Heart right ventricle (tissue), 16 donors: Measurements from ENCODE around the gene OTOP1. TPM values are rescaled to one million over a fixed set of nuclear protein-coding genes. Genes with fewer than 3 reads are reported as not detected.
"Not testable (repeated sequence)": the region's sequence is repeated elsewhere in the genome, so short reads cannot be mapped to it uniquely, and the experiment has no call there.

Experiments used
- ATAC-seq, 8 donors: fragments of 200-7000 bp; cut with Tn5 transposase; one replicate each; pipeline ENCODE4 v1.9.1; 2020; ENCODE audit warnings: mild to moderate bottlenecking in 8 of 8, moderate library complexity in 8 of 8, moderate number of reproducible peaks in 1 of 8
- DNase-seq, 2 donors: peaks; one replicate each; pipeline ENCODE4 v3.0.0-alpha.2; 2020
- H3K27ac ChIP-seq, 10 donors: fragments of 200-600 bp; sonication (generic) in 2 of 10; one replicate each; pipeline versions ENCODE4 v1.5.0 to v1.8.0; 2020 to 2022; ENCODE audit warnings: mild to moderate bottlenecking in 3 of 10
- H3K27me3 ChIP-seq, 7 donors: fragments of 200-600 bp; one replicate each; pipeline ENCODE4 v1.8.0; 2021 to 2022; ENCODE audit warnings: mild to moderate bottlenecking in 2 of 7
- H3K36me3 ChIP-seq, 9 donors: fragments of 200-600 bp; sonication (generic) in 1 of 9; one replicate each; pipeline versions ENCODE4 v1.5.0 to v1.8.0; 2020 to 2022; ENCODE audit warnings: mild to moderate bottlenecking in 2 of 9
- H3K4me1 ChIP-seq, 9 donors: fragments of 200-600 bp; sonication (generic) in 1 of 9; one replicate each; pipeline versions ENCODE4 v1.5.0 to v1.8.0; 2020 to 2022; ENCODE audit warnings: mild to moderate bottlenecking in 4 of 9
- H3K4me3 ChIP-seq, 10 donors: fragments of 200-600 bp; sonication (generic) in 2 of 10; one replicate each; pipeline versions ENCODE4 v1.5.0 to v1.8.0; 2020 to 2022; ENCODE audit warnings: mild to moderate bottlenecking in 7 of 10, moderate library complexity in 2 of 10
- H3K9me3 ChIP-seq, 11 donors: fragments of 200-600 bp in 10 of 11; sonication (generic) in 2 of 11; one replicate each; pipeline versions ENCODE4 v1.5.0 to v1.8.0; 2013 to 2022; ENCODE audit warnings: mild to moderate bottlenecking in 2 of 11, control low read depth in 1 of 11, moderate library complexity in 1 of 11
- WGBS, 2 donors: extraction: QIAGEN DNeasy Blood & Tissue Kit; methylation state at CpG; one replicate each; pipeline ENCODE4 v1.1.7; 2013; ENCODE audit warnings: inconsistent platforms in 1 of 2; 5-methylcytosine and 5-hydroxymethylcytosine counted together
- intact Hi-C, 10 donors: fragments of 100-400 bp; cut with DNase I; formaldehyde crosslinking; loops; one replicate each; pipeline versions ENCODE4 v1.11.1 to v1.14.2; 2022
- polyA plus RNA-seq, 2 donors: library from polyadenylated mRNA; stranded (reverse); fragments of 200-250 nt; gene quantifications; one replicate each; pipeline ENCODE4 v1.2.3, GENCODE V29; 2013
- total RNA-seq, 10 donors: library from RNA; stranded (reverse); fragmentation: NEBNext Ultra II Directional in 3 of 10; extraction: Animal tissue kit (Norgen Biotek cat#: 25700) in 3 of 10; gene quantifications; one replicate each; pipeline versions ENCODE4 v1.2.1 to v1.2.4, GENCODE V29; 2021 to 2023
- TF ChIP-seq, protein P1 (sequence below), 9 donors: fragments of 200-600 bp; sonication (generic) in 2 of 9; IDR thresholded peaks; one replicate each; pipeline versions ENCODE4 v1.5.0 to v1.8.0; 2021 to 2022; ENCODE audit warnings: antibody characterized with exemption in 9 of 9, mild to moderate bottlenecking in 5 of 9, moderate library complexity in 1 of 9
- donor health status: Arrhythmogenic right ventricular cardiomyopathy.
- donor health status: ischemic (EF 13 %, LVEDD 7.1; RV severe dilation, severe dysfunction).
- donor health status: healthy with polysubstance abuse.
- donor health status: DM: no; HTN: yes; CAD: no.
- donor health status: DM: no; HTN: no; CAD: no.
- donor health status: ischemic (EF 25% LVEDD 6.9; RV normal size, moderate dysfunction).
- donor health status: ischemic (EF 25% LVEDD 5.7; RV mildly dilated, moderate dysfunction).
- donor health status: healthy.
- donor health status: DM: yes; HTN: yes; CAD: no.
- donor health status: Ischemic cardiomyopathy.
- donor health status: ischemic (EF 35%, LVEDD 5.7; RV mildly dilated, moderate dysfunction).
- donor health status: nonischemic (EF 11% LVEDD 7.7; RV severe dilation, severe dysfunction).
- donor health status: DM: yes; HTN: yes; CAD: no.
- donor health status: PGD.
- donor health status: ischemic (EF 29% LVEDD 5.4; RV normal size, mild dysfunction).
- donor health status: nonischemic (EF 23%, LVEDD 6.1; RV moderate dilation, normal function).

The OTOP1 gene
- total and polyA plus RNA-seq, 12 donors, result not detected

DNA sequence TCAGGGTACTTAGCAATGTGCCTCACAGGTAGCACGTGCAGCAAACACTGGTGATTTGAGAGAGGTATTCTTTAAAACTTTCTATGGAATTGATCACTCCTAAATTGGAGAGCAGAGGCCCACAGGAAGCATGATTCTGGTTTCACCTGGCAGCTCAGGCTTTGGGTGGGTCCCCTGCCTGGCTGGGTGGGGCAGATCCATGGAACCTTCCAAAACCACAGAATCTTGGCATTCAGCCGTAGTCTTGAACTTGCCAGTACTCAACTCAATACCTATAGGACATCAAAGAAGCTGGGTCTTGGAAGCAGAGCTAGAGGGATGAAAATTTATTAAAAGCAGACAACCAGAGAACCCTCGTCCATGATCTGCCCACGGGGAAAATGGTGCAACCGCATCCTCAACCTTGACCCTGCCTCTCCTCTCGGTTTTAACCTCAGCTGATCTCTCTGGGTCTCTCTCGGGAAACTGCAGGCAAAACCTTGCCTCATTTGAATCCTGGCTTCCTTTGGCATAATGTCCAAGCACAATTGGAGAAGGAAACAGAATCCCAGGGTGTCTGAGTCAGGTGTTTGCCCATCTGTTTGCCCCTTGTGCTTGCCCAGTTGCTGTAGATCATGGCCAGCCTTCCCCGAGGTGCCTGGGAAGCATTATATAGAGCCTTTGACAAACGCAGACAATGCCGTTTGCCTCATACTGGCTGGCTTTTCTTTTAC is 22.9 kb downstream of the OTOP1 start:
- intact Hi-C loops, result no loop called here
- H3K27me3 ChIP-seq, result peaks cover 0 to 49% (median 27%) of the 10 kb centered on the region in 7 donors
- no peak overlapping the region for H3K4me3 ChIP-seq
- ATAC-seq (no peak), DNase-seq (no peak)
- H3K27ac ChIP-seq, result no peak overlapping the region
- no peaks in the 10 kb centered on the region for H3K9me3 ChIP-seq
- WGBS, 2 donors, result 82 to 89% methylated on average over 10 of the region's 10 CpGs
- H3K4me1 ChIP-seq, result no peaks in the 10 kb centered on the region
- H3K36me3 ChIP-seq, result no peaks in the 10 kb centered on the region
- TF ChIP-seq, protein P1, sequence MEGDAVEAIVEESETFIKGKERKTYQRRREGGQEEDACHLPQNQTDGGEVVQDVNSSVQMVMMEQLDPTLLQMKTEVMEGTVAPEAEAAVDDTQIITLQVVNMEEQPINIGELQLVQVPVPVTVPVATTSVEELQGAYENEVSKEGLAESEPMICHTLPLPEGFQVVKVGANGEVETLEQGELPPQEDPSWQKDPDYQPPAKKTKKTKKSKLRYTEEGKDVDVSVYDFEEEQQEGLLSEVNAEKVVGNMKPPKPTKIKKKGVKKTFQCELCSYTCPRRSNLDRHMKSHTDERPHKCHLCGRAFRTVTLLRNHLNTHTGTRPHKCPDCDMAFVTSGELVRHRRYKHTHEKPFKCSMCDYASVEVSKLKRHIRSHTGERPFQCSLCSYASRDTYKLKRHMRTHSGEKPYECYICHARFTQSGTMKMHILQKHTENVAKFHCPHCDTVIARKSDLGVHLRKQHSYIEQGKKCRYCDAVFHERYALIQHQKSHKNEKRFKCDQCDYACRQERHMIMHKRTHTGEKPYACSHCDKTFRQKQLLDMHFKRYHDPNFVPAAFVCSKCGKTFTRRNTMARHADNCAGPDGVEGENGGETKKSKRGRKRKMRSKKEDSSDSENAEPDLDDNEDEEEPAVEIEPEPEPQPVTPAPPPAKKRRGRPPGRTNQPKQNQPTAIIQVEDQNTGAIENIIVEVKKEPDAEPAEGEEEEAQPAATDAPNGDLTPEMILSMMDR (IDR thresholded peaks at IDR 0.05), result no peak

DNA sequence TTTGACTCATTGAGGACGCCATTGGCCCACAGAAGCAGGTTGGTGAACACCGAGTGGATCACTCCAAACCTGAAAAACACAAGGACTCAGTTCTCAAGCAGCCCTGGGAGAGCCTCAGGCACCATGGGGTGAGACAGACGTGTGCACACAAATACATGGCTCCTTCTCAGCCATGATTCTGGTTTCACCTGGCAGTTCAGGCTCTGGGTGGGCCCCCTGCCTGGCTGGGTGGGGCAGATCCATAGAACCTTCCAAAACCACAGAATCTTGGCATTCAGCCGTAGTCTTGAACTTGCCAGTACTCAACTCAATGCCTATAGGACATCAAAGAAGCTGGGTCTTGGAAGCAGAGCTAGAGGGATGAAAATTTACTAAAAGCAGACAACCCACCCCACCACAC is 24.2 kb downstream of the OTOP1 start:
- Histone ChIP-seq H3K27ac (no peak overlapping the region), H3K27me3 (peaks cover 0 to 36% (median 20%) of the 10 kb centered on the region in 7 donors), H3K36me3 (no peaks in the 10 kb centered on the region), H3K9me3 (no peaks in the 10 kb centered on the region), H3K4me1 (no peaks in the 10 kb centered on the region), H3K4me3 (no peak overlapping the region)
- TF ChIP-seq, protein P1 (IDR thresholded peaks at IDR 0.05), result no peak
- ATAC-seq (no peak), DNase-seq (no peak)
- 70 to 72% methylated on average over 4 of the region's 4 CpGs for WGBS, 2 donors
- intact Hi-C loops, result no loop called here

DNA sequence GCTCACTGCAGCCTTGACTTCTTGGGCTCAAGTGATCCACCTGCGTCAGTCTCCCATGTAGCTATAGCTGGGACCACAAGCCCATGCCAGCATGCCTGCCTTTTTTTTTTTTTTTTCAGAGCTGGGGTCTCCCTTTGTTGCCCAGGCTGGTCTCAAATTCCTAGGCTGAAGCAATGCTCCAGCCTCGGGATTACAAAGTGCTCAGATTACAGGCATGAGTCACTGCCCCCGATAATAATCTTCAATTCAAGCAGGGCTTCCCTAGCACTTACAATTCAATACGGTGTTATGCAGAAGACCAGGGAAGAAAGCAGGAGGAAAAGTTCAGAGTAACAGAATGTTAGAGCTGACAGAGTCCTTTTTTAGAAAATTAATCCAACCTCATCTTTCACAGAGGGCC is 26.1 kb downstream of the OTOP1 start:
- no peak for DNase-seq
- no peaks in the 10 kb centered on the region for H3K36me3 ChIP-seq

DNA sequence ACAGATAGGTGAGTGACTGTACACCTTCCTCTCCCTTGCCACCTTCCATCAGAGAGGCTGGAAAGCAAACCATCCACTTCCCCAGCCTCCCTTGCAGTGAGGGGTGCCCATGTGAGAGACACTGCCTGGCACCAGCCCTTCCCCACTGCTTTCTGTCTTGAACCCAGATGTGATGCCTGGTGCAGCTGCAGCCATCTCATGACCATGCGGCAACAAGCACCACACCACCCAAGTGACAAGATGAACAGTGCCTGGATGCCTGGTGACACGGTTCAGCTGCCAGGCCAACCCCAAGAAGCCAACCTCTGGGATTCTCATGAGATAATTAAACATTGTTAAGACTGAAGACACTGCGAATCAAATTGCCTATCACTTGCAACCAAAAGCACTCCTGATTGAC is 31.4 kb downstream of the OTOP1 start:
- ATAC-seq, result no peak
- 90 to 93% methylated on average over 3 of the region's 3 CpGs for WGBS, 2 donors
- H3K27me3 ChIP-seq, result peaks cover 0 to 54% (median 12%) of the 10 kb centered on the region in 7 donors
- no peak for DNase-seq
- no peak overlapping the region for H3K27ac ChIP-seq
- no peak overlapping the region for H3K4me3 ChIP-seq
- TF ChIP-seq, protein P1 (IDR thresholded peaks at IDR 0.05), result no peak
- H3K9me3 ChIP-seq, result no peaks in the 10 kb centered on the region
- intact Hi-C loops, result no loop called here
- no peaks in the 10 kb centered on the region for H3K36me3 ChIP-seq
- H3K4me1 ChIP-seq, result no peaks in the 10 kb centered on the region

More for the DNA sequence above, 26.1 kb downstream of the OTOP1 start:
- Histone ChIP-seq H3K27me3 (peaks cover 0 to 36% (median 22%) of the 10 kb centered on the region in 7 donors), H3K9me3 (no peaks in the 10 kb centered on the region), H3K4me1 (no peaks in the 10 kb centered on the region), H3K27ac (no peak overlapping the region), H3K4me3 (no peak overlapping the region)
- 51 to 52% methylated on average over 4 of the region's 4 CpGs for WGBS, 2 donors
- no peak for ATAC-seq
- intact Hi-C loops, result no loop called here
- TF ChIP-seq, protein P1 (IDR thresholded peaks at IDR 0.05), result no peak

DNA sequence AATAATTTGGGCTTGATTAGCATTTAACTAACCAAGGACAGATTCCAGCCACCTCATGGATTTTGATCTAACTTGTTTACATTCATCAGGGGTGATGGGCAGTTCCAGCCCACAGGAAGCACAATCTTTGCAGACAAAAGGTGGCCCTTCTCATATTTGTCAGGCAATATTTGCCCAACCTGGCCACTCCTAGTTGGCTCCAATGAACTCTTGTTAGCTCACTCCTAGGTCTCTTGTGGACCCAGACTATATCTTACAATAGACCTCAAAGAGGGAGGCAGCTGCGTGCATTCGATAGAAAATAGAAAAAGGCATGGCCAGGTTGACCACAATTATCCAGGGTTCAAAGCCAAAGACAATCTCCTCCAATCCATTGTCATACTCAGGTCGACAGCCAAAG is 38.2 kb downstream of the OTOP1 start:
- ATAC-seq, DNase-seq, intact Hi-C loops, H3K4me1 ChIP-seq, H3K27ac ChIP-seq, H3K4me3 ChIP-seq, H3K36me3 ChIP-seq, H3K9me3 ChIP-seq: not testable (repeated sequence)
- peaks cover 0 to 68% (median 17%) of the 10 kb centered on the region in 7 donors for H3K27me3 ChIP-seq
- 83 to 97% methylated on average over 3 of the region's 3 CpGs for WGBS, 2 donors
